Suprapubic skin (tissue), 4 donors: Measurements from ENCODE around the gene PDF. TPM values are rescaled to one million over a fixed set of nuclear protein-coding genes. Genes with fewer than 3 reads are reported as not detected.

Experiments
- DNase-seq, 2 donors: peaks; one replicate each; pipeline ENCODE4 v3.0.0-alpha.2; 2019; ENCODE audit warnings: low spot score in 2 of 2
- H3K27ac ChIP-seq: fragments of 200-600 bp; sonication (generic); one replicate; pipeline ENCODE4 v1.5.1; 2019
- H3K27me3 ChIP-seq: fragments of 200-600 bp; sonication (generic); one replicate; pipeline ENCODE4 v1.5.1; 2019
- H3K36me3 ChIP-seq: fragments of 200-600 bp; sonication (generic); one replicate; pipeline ENCODE4 v1.5.1; 2019
- H3K4me1 ChIP-seq: fragments of 200-600 bp; sonication (generic); one replicate; pipeline ENCODE4 v1.5.1; 2019
- H3K4me3 ChIP-seq: fragments of 200-600 bp; sonication (generic); one replicate; pipeline ENCODE4 v1.5.1; 2019; ENCODE audit warnings: mild to moderate bottlenecking
- H3K9me3 ChIP-seq: fragments of 200-600 bp; sonication (generic); one replicate; pipeline ENCODE4 v1.5.1; 2019
- CTCF ChIP-seq, 2 donors: fragments of 200-600 bp in 1 of 2; fragments of 450-650 bp in 1 of 2; sonication (generic) in 1 of 2; IDR thresholded peaks; one replicate each; pipeline ENCODE4 v1.5.1; 2016 to 2019; ENCODE audit warnings: antibody characterized with exemption in 2 of 2, mild to moderate bottlenecking in 1 of 2, moderate library complexity in 1 of 2
- EP300 ChIP-seq: sonication (generic); formaldehyde crosslinking; IDR thresholded peaks from one replicate; pipeline ENCODE4 v1.6.1; 2017; ENCODE audit warnings: antibody characterized with exemption
- POLR2A ChIP-seq, 2 donors: fragments of 450-650 bp; IDR thresholded peaks; one replicate each; pipeline ENCODE4 v1.6.1; 2017; ENCODE audit warnings: antibody characterized with exemption in 2 of 2, mild to moderate bottlenecking in 2 of 2, moderate library complexity in 2 of 2
- POLR2AphosphoS5 ChIP-seq, 3 donors: sonication (generic); formaldehyde crosslinking; IDR thresholded peaks; one replicate each; pipeline ENCODE4 v1.6.1; 2017; ENCODE audit warnings: antibody characterized with exemption in 3 of 3
- WGBS: methylation state at CpG from one replicate; pipeline ENCODE4 v1.1.5; 2018; 5-methylcytosine and 5-hydroxymethylcytosine counted together
- total RNA-seq, 4 donors: library from RNA; depleted of rRNA; stranded (reverse); fragments of >200 nt; gene quantifications; one replicate each; pipeline ENCODE4 v1.1.0, GENCODE V29; 2016

PDF gene
- total RNA-seq, 4 donors from 2014 or later: 12.2 to 25.4 (median 21.2) TPM

GRCh38 chr16:69340095-69340644 is 9.8 kb upstream of the PDF start:
- no peaks in the 10 kb centered on the region for H3K9me3 ChIP-seq
- peak overlapping the region; percentile 93 for H3K4me3 ChIP-seq
- WGBS: 9% methylated on average over 16 of the region's 16 CpGs
- H3K27me3 ChIP-seq: no peaks in the 10 kb centered on the region
- peaks cover 27% of the 10 kb centered on the region for H3K36me3 ChIP-seq
- peaks cover 36% of the 10 kb centered on the region for H3K4me1 ChIP-seq
- peak overlapping the region; percentile 92 for H3K27ac ChIP-seq
- no peak for TF ChIP-seq POLR2A (IDR thresholded peaks at IDR 0.05)
- no peak for DNase-seq

- TF ChIP-seq EP300 (no peak), CTCF (IDR thresholded peaks at IDR 0.05) (peak; percentile 81 to 92), POLR2AphosphoS5 (IDR thresholded peaks at IDR 0.05) (peak in 2 of 3 donors; percentile 37 to 71), POLR2A (IDR thresholded peaks at IDR 0.05) (peak; percentile 7 to 35)
- peaks cover 36% of the 10 kb centered on the region for H3K4me1 ChIP-seq
- no peaks in the 10 kb centered on the region for H3K27me3 ChIP-seq
- peak within 1 kb of the TSS; percentile 93 for H3K4me3 ChIP-seq
- H3K9me3 ChIP-seq: no peaks in the 10 kb centered on the region
- H3K27ac ChIP-seq: peak within 1 kb of the TSS; percentile 92
- DNase-seq: peak; percentile 96 to 97
- under 1% methylated on average over 39 of the region's 77 CpGs for WGBS
- H3K36me3 ChIP-seq: peaks cover 34% of the 10 kb centered on the region
Observed at GRCh38 chr16:69339289-69340094, 9.1 kb upstream of the PDF start, which contains the start of the genes COG8 and NIP7. TSS of gene COG8 (minus strand) at chr16:69339564. CDS start at chr16:69339552, 12 bp downstream. TSS of gene NIP7 (plus strand) at chr16:69339772. CDS start at chr16:69339830, 58 bp downstream.

DNA sequence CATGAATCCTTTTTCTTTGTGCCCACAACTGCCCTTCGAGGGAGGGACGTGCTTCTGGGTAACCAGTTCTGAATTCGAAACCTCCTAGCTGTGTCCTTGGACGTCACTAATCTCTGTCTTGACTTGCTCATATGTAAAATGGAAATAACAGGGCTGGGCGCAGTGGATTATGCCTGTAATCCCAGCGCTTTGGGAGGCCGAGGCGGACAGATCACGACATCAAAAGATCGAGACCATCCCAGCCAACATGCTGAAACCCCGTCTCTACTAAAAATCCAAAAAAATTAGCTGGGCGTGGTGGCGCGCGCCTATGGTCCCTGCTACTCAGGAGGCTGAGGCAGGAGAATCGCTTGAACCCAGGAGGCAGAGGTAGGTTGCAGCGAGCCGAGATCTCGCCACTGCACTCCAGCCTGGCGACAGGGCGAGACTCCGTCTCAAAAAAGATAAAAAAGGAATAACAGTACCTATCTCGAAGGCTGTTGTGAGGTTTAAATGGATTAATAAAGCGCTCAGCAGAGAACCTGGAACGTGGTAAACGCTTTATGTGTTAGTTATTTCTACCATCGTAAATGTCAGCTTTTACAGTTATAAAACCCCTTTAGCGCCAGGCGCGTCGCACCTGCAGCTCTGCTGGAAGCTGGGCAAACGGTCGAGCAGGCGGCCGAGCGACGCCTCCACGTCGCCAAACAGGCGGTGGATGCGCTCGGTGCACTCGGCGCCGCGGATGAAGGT is 8.3 kb upstream of the PDF start:
- 30% methylated on average over 29 of the region's 46 CpGs for WGBS
- H3K27me3 ChIP-seq: no peaks in the 10 kb centered on the region
- peaks cover 36% of the 10 kb centered on the region for H3K4me1 ChIP-seq
- H3K4me3 ChIP-seq: peak overlapping the region; percentile 93
- H3K27ac ChIP-seq: peak overlapping the region; percentile 92
- TF ChIP-seq POLR2AphosphoS5 (IDR thresholded peaks at IDR 0.05) (no peak), CTCF (IDR thresholded peaks at IDR 0.05) (no peak), POLR2A (IDR thresholded peaks at IDR 0.05) (no peak), EP300 (no peak)
- no peaks in the 10 kb centered on the region for H3K9me3 ChIP-seq
- H3K36me3 ChIP-seq: peaks cover 41% of the 10 kb centered on the region
- peak in 1 of 2 donors; percentile 56 for DNase-seq

DNA sequence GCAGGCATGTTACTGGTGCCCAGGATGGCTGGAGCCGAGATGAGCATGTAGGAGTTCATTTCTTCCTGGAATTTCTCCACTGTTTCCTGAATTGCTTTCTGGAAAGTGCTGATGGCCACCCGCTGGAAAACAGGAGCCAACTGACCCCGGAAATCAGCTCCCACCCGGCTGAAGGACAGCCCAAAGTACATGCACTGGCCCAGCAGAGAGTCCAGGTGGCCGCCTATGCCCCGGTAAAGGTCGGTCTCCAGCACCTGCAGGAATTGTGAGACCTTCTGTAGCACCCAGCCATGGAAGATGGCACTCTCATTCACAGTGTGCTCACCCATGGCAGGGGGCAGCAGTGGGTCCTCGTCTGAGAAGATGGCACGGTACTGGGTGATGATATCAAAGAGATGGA is 4.3 kb upstream of the PDF start:
- peaks cover 28% of the 10 kb centered on the region for H3K4me1 ChIP-seq
- H3K9me3 ChIP-seq: no peaks in the 10 kb centered on the region
- 90% methylated on average over 9 of the region's 9 CpGs for WGBS
- H3K36me3 ChIP-seq: peaks cover 38% of the 10 kb centered on the region
- DNase-seq: no peak
- no peak overlapping the region for H3K4me3 ChIP-seq
- H3K27ac ChIP-seq: no peak overlapping the region
- no peaks in the 10 kb centered on the region for H3K27me3 ChIP-seq
- TF ChIP-seq POLR2AphosphoS5 (IDR thresholded peaks at IDR 0.05) (no peak), EP300 (no peak)

DNA sequence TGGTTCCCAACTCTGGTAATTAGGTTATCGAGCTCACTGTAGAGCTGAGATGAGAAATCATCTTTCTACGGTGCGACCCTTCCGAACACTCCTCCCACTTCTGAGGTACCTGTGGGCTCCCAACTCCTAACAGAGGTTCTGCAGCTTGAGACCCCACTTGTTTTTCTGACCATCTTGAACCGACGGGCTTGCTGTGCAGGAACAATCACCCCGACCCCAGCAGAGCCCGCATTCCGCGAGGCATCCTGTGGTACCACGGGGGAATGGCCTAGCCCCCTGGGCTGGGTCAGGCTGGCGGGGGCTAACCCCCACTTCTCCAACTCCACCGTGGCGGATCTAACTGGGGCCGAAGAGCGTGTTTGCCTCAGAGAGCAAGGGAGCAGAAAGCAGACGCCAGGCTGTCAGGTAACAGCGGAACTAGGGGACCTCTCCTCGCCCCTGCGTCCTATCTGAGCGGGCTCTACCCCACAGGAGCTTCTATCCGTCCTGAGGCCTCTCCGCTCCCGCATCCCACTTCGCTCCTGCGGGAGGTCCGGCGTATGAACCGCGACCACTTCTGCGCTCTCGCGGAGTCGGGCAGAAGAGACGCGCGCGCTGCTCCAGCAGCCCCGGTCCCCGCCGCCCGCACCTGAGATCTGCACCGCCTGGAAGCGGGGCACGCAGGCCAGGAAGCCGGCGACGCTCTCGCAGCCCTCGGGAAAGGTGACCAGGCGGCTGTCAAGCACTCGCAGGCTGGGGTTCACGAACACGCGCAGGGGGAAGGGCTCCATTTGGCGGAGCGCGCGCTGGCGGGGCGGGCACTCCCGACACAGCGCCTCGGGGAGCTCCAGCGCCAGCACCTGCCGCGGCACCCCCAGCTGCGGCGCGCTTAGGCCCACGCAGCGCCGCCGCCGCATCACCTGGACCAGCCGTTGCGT is 761 bp downstream of the PDF start:
- Histone ChIP-seq H3K27ac (peak overlapping the region; percentile 92), H3K4me1 (peaks cover 28% of the 10 kb centered on the region), H3K36me3 (peaks cover 38% of the 10 kb centered on the region), H3K27me3 (no peaks in the 10 kb centered on the region), H3K9me3 (no peaks in the 10 kb centered on the region), H3K4me3 (peak overlapping the region; percentile 94)
- WGBS: 41% methylated on average over 8 of the region's 77 CpGs
- no peak for TF ChIP-seq EP300
- DNase-seq: no peak

DNA sequence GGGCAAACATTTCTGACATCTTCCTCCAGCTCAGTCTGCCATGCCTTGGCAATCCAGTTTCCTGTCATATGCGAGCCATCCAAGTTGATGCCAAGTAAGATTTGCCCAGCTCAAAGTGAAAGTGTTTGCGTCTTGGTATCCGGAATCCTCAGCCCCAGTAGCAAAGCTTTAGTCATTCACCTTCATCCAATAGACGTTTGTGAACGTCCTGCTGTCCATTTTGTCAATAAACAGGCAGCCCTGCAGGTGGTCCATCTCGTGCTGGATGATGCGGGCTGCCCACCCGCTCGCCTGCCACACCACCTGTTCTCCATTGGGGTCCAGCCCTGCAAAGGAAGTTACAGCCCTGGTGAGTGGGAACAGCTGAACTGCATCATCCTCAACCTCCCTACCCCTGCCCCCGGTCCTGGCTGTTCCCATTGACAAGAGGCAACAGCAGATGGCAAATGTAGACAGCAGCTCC is 1.5 kb downstream of the PDF start:
- Histone ChIP-seq H3K36me3 (peaks cover 38% of the 10 kb centered on the region), H3K9me3 (no peaks in the 10 kb centered on the region), H3K4me1 (peaks cover 36% of the 10 kb centered on the region), H3K4me3 (peak overlapping the region; percentile 94), H3K27ac (no peak overlapping the region), H3K27me3 (no peaks in the 10 kb centered on the region)
- DNase-seq: no peak
- no peak for TF ChIP-seq POLR2AphosphoS5 (IDR thresholded peaks at IDR 0.05)
- no peak for TF ChIP-seq CTCF (IDR thresholded peaks at IDR 0.05)
- no peak for TF ChIP-seq EP300
- TF ChIP-seq POLR2A (IDR thresholded peaks at IDR 0.05): no peak
- WGBS: 44% methylated on average over 10 of the region's 10 CpGs
